ENCODE results near the gene CLCF1. TPM values are rescaled to one million over a fixed set of nuclear protein-coding genes. Genes with fewer than 3 reads are reported as not detected.
A peak's percentile ranks its signal among the peaks of the same experiment; 100 is the strongest.

CLCF1 gene
- total and polyA plus RNA-seq, 2 donors from 2014 or later = 5.7 to 15.8 TPM

DNA sequence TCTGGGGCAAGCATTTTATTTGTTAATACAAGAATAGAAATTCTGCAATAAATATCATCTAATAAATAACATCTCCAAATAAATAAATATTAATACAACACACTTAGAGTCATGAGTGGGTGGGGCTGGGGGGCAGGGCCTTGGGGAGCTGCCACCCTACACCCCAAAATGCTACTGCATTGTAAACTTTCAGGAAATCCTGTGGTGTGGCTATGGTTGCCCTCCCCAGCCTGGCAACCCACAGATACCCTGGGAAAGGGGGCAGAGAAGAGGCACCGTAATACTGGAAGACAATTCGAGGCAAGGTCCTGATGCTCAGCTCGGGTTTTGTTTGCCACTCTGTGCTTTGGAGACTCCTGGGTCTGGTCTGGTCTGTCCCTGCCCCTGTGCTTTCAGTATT, 9.2 kb downstream of the CLCF1 start:
- intact Hi-C loops (cut with DNase I) = no loop called here
- peaks cover 0 to 3% (median 0%) of the 10 kb centered on the region in 3 donors for H3K36me3 ChIP-seq (ENCODE audit: control insufficient read depth in 2 of 3, insufficient read depth in 3 of 3, low read length in 3 of 3)
- no peak overlapping the region for H3K9ac ChIP-seq (ENCODE audit: low read length in 3 of 3)
- FAIRE-seq = no peak
- H3K4me1 ChIP-seq (ENCODE audit: control insufficient read depth in 2 of 3, insufficient read depth in 2 of 3, low read depth in 1 of 3, low read length in 3 of 3) = peaks cover 2 to 14% (median 3%) of the 10 kb centered on the region in 3 donors
- no peak for DNase-seq
- no peak overlapping the region for H3K4me3 ChIP-seq (ENCODE audit: low read length in 3 of 3)
- TF ChIP-seq CTCF (IDR thresholded peaks at IDR 0.05; ENCODE audit: borderline replicate concordance, extremely low read depth, insufficient read depth) = no peak
- H3K27me3 ChIP-seq (ENCODE audit: control insufficient read depth, insufficient read depth, low read length) = no peaks in the 10 kb centered on the region
- no peaks in the 10 kb centered on the region for H3K9me3 ChIP-seq (ENCODE audit: control insufficient read depth in 2 of 3, insufficient read depth in 1 of 3, low read length in 3 of 3)
- H3K27ac ChIP-seq (ENCODE audit: low read depth in 2 of 2, low read length in 2 of 2) = no peak overlapping the region

DNA sequence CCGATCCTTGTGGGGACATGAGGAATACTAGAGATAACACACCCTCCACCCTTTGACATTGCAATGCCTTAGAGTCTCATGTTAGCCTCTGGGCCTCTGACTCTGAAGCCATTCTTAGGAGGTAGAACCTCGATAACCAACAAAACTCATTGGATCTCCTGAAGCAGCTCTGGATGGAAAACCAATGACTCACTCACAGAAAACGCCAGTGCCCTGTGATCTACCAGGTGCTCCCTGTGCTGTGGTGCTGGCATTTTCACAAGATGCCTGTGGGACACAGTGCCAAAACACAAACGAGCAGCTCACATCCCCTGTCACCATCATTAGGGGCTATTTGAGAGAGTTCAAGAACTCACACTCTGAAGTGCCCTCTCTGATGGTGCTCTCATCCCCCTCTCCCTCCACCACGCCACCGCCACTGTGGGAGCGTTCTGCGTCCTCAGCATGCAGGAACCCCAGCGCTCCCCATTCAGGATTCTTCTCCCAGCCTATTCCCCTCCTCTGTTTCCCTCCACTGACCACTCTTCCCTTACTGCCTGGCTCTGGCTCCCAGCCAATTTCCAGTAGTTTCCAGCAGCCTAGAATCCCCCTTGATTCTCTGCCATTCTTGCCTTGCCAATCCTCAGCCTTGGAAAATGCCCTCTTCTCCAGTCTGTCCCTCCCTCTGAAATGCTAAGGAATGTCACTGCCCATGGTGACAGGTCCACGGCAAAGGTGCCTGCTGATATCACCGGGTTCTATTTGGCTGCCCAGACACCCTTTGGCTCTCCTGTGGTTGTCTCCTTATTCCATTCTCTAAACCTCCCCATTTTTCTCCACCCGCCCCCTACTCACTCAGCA, 15.3 kb downstream of the CLCF1 start:
- intact Hi-C loops (cut with DNase I) = no loop called here
- DNase-seq = no peak
- H3K27ac ChIP-seq (ENCODE audit: low read depth in 2 of 2, low read length in 2 of 2) = no peak overlapping the region

GRCh38 chr11:67356864-67357561, 16.4 kb downstream of the CLCF1 start:
- FAIRE-seq = no peak
- intact Hi-C loops (cut with DNase I) = no loop called here

More for the DNA sequence above, 15.3 kb downstream of the CLCF1 start:
- H3K4me1 ChIP-seq (ENCODE audit: control insufficient read depth in 2 of 3, insufficient read depth in 2 of 3, low read depth in 1 of 3, low read length in 3 of 3) = peaks cover 2 to 34% (median 29%) of the 10 kb centered on the region in 3 donors
- H3K4me3 ChIP-seq (ENCODE audit: low read length in 3 of 3) = no peak overlapping the region
- no peak for FAIRE-seq
- H3K9ac ChIP-seq (ENCODE audit: low read length in 3 of 3) = peak overlapping the region in 1 of 3 donors; percentile 53
- no peaks in the 10 kb centered on the region for H3K9me3 ChIP-seq (ENCODE audit: control insufficient read depth in 2 of 3, insufficient read depth in 1 of 3, low read length in 3 of 3)
- H3K27me3 ChIP-seq (ENCODE audit: control insufficient read depth, insufficient read depth, low read length) = no peaks in the 10 kb centered on the region
- no peaks in the 10 kb centered on the region for H3K36me3 ChIP-seq (ENCODE audit: control insufficient read depth in 2 of 3, insufficient read depth in 3 of 3, low read length in 3 of 3)
- TF ChIP-seq CTCF (IDR thresholded peaks at IDR 0.05; ENCODE audit: borderline replicate concordance, extremely low read depth, insufficient read depth) = no peak

More at GRCh38 chr11:67356864-67357561, 16.4 kb downstream of the CLCF1 start:
- peak; percentile 96 for TF ChIP-seq CTCF (IDR thresholded peaks at IDR 0.05; ENCODE audit: borderline replicate concordance, extremely low read depth, insufficient read depth)
- Histone ChIP-seq H3K36me3 (ENCODE audit: control insufficient read depth in 2 of 3, insufficient read depth in 3 of 3, low read length in 3 of 3) (no peaks in the 10 kb centered on the region), H3K27me3 (ENCODE audit: control insufficient read depth, insufficient read depth, low read length) (no peaks in the 10 kb centered on the region), H3K4me3 (ENCODE audit: low read length in 3 of 3) (no peak overlapping the region), H3K4me1 (ENCODE audit: control insufficient read depth in 2 of 3, insufficient read depth in 2 of 3, low read depth in 1 of 3, low read length in 3 of 3) (peaks cover 2 to 38% (median 29%) of the 10 kb centered on the region in 3 donors), H3K27ac (ENCODE audit: low read depth in 2 of 2, low read length in 2 of 2) (peak overlapping the region; percentile 66 to 99), H3K9me3 (ENCODE audit: control insufficient read depth in 2 of 3, insufficient read depth in 1 of 3, low read length in 3 of 3) (no peaks in the 10 kb centered on the region), H3K9ac (ENCODE audit: low read length in 3 of 3) (peak overlapping the region in 1 of 3 donors; percentile 53)
- DNase-seq = peak in 4 of 5 donors; percentile 81 to 91 (median 86)
